Right lung (tissue), 5 donors: ENCODE results near the gene ZNF581. TPM values are rescaled to one million over a fixed set of nuclear protein-coding genes. Genes with fewer than 3 reads are reported as not detected.

Experiments
- DNase-seq, 2 donors: peaks; one replicate each; pipeline ENCODE4 v3.0.0-alpha.2; 2013
- polyA plus RNA-seq, 5 donors: library from polyadenylated mRNA; unstranded; fragments of 120-200 nt; gene quantifications; one replicate each; pipeline versions ENCODE4 v1.2.1 to v1.2.3, GENCODE V29; 2013; ENCODE audit warnings: inconsistent platforms in 1 of 5, low replicate concordance in 1 of 5; ENCODE audit not compliant: insufficient read length in 5 of 5, insufficient read depth in 1 of 5

The ZNF581 gene
- polyA plus RNA-seq, 5 donors = 23.0 to 36.0 (median 29.5) TPM

DNA sequence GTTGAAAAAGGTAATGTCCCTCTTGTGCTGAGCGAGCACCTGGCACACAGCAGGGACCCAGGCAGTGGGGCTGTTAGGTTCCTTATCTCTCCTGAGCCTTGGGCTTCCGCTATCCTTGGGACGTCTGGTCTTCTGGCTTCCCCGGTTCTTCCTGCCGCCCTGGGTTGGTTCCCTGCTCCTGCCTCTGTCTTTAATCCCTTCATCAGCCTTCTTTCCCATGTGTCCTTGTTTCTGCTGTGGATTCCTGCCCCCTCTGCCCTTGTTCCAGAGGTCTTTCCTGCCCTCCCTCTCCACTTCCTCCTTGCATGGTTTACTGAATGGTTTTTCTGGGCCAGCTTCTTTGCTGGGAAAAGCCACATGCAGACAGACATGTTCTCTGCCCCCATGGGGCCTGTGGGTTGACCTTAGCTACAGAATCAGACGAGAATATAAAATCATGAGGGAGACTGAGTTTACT lies 34.2 kb downstream of the ZNF581 start:
- no peak for DNase-seq

DNA sequence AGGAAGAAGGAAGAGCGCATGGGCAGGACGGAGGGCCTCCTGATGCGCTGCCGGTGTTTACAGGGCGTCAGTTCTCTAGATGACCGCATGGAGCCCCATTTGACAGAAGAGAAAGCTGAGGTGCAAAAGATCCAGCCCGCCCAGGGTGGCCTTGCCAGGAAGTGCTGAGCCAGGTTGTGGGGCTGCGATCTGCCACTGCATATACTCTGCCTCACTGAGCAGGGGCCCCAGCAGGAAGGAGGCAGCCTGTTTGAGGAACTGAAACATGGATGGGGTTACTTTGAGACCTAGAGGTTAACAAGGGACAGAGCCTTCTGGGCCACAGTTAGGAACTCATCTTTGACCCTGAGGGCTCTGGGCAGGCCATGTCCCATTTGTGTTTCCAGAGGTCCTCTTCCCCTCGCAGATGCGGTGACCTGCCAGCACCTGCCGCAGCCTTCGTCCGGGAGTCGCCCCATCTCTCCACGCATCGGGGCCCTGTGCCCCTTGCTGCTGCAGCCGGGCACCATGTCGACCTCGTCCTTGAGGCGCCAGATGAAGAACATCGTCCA lies 34.7 kb downstream of the ZNF581 start:
- DNase-seq = no peak

DNA sequence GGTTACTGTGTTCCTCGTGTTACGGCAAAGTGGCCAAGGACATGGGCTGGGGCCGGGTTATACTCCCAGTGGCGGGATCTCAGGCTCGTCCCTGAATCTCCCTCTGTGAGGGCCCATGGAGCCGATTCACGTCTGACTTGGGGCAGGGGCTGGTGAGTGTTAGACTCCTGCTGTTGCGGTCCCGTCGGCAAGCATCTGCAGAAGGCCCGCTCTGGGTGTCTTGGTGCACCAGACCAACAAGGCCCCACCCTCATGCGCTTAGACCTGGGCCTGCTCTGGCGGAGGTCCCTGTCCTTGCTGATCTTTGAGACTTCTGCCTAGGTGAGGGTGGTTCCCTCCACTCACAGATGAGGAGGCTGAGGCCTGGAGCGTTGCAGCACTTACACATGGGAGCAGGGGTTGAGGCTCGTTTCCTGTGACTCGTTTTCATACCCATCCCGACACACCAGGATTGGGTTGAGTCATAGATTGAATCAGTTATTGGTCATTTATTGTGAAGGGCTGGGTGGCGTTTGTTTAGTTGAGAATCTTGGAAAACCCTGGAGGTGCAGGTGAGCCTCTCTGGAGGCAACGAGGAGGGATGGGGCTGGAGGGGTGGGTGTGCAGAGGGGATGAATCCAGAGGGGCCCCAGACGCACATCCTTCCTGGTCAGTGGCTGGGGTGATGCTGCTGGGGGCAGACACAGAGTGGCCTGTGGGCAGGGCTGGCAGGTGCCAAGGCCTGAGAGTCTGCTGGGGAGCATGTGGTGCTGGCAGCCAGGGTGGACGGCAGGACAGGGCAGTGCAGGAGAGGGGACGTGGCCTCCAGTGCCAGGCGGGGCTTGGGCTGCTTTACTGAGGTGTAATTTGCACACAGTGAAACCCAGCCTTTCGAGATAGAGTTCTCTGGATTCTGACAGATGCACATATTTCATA lies 36.2 kb downstream of the ZNF581 start:
- DNase-seq = no peak

DNA sequence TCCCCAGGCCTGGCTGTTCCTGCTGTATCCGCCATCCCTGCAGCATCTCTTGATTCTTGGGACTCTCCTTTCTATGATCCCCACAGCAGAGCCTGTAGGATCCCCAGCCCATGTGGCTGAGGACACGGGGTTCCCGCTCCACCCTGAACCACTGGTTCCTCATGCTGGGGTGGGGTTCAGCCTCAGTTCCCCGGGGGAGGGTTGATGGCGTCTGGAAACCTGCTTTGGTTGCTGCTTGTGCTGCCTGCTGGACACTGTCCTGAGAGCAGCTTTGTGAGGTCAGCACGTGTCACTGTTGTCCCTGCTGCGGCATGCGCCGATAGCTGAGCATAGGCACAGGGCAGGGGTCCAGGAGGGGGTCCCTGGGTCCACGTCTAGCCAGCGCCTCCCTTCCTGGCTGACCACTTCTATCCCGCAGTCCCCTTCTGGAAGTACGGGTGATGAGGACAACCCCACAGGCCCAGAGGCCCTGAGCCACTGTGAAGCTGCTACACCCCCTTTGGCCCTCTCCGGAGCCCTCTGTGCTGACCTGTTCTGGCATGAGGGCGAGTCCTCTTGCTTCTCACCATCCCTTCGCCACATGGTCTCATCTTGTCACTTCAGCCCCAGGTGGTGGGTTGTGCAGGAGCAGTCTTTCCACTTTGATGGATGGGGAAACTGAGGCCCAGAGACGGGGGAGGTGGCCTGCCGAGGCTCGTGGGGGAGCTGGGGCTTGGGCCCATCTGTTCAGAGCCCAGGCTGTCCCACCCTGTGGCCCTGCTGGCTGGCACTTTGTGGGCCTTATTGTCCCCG lies 37.1 kb downstream of the ZNF581 start:
- DNase-seq = no peak

DNA sequence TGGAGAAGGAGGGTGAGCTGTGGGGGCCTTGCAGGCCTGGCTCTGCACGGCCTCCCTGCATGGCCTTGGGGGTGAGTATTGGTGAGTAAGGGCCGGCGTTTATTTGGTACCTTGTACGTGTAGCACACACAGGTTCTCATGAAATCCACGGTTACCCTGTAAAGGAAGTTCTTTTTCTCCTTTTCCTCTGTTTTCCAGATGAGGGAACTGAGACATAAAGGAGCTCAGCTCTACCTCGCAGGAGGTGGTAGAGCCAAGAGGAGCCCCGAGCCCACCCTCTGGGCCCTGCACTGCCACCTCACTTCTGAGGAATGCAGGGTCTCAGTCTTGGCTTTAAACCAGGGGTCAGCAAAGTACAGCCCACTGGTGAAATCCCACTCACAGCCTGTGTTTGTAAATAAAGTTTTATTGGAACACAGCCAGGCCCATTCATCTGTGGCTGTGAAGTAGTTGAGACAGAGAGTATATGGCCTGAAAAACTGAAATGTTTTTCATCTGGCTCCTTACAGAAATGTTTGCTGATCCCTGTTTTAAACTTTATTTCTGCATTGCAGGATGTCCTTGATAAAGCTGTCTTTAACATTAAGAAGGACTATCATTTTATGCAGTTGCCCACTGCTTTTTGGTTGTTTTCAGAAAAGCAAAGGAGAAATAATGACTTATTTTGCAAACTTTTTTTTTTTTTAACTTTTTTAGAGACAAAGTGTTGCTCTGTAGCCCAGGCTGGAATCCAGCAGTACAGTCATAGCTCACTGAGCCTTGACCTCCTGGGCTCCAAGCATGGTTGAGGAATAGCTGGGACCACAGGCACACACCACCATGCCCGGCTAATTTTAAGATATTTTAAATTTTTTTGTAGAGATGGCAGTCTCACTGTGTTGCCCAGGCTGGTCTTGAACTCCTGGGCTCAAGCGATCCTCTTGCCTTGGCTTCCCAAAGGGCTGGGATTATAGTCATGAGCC lies 38.0 kb downstream of the ZNF581 start:
- no peak for DNase-seq

DNA sequence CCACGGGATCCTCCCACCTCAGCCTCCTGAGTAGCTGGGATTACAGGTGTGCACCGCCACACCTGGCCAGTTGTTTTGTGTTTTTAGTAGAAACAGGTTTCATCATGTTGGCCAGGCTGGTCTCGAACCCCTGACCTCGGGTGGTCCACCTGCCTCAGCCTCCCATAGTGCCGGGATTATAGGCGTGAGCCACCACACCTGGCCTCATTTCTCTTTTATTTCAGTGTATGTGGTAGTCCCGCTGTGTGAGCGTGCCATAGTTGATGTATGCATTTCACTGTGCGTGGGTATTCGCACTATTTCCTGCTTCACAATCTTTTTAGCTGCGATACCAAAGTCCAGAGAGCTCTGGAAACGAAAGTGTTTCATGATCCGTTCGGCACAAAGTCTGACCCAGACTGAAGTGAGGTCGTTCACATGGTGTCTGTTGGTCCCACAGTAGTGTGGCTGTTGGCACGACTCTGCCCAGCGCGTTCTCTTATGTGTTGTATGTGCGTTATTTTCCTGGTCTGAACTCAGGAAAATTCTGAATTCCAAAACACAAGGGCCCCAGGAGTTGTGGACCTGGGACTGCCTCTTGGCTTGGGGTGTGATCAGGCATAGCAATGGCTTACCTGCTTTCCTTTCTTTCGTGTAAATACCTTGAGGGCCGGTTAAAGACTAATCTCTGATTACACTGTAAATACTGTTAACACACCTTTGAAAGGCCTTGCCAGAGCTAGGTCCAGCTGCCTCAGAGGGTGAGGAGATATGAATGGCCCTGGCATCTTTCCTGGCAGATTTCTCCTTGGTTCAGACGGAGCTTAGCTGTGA lies 40.2 kb downstream of the ZNF581 start:
- peak; percentile 31 to 36 for DNase-seq

DNA sequence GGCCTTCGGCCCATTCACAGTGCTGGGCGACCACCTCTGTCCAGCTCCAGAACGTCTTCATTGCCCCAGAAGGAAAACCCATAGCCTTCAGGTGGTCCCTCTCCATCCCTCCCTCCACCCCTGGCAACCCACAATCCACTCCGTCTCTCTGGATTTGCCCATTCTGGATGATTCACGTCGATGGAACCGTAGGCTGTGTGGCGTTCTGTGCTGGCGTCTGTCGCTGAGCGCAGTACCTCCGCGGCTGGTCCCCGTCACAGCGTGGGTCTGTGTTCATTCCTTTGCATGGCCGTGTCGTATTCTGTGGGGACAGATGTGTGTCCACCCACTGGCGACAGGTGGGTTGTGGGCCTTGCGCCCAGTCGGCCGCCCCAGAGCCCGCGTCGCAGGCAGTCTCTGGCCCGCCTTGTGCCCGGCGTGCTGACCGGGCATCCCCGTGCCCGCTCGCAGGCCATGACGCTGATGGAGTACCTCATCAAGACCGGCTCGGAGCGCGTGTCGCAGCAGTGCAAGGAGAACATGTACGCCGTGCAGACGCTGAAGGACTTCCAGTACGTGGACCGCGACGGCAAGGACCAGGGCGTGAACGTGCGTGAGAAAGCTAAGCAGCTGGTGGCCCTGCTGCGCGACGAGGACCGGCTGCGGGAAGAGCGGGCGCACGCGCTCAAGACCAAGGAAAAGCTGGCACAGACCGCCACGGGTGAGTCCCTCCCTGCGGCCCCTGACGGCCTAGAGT lies 41.7 kb downstream of the ZNF581 start:
- DNase-seq = no peak

DNA sequence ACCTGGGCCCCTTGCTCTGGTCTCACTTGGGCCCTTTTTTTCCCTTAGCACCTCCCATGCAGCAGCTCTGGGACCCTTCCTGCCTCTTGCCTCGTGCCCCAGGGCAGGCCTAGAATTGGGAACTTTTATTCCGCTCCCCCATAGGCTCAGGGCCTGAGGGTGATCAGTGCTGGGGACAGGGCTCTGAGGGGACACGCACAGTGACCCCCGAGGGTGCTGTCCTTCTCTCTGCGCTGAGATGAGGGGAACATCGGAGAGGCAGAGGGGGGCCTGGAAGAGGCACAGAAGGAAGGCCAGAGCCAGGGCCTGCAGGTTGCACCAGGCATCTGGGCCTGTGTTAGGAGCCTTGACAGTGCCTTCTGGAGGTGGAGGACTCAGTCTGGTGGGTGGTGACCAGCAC lies 42.3 kb downstream of the ZNF581 start:
- DNase-seq = no peak

DNA sequence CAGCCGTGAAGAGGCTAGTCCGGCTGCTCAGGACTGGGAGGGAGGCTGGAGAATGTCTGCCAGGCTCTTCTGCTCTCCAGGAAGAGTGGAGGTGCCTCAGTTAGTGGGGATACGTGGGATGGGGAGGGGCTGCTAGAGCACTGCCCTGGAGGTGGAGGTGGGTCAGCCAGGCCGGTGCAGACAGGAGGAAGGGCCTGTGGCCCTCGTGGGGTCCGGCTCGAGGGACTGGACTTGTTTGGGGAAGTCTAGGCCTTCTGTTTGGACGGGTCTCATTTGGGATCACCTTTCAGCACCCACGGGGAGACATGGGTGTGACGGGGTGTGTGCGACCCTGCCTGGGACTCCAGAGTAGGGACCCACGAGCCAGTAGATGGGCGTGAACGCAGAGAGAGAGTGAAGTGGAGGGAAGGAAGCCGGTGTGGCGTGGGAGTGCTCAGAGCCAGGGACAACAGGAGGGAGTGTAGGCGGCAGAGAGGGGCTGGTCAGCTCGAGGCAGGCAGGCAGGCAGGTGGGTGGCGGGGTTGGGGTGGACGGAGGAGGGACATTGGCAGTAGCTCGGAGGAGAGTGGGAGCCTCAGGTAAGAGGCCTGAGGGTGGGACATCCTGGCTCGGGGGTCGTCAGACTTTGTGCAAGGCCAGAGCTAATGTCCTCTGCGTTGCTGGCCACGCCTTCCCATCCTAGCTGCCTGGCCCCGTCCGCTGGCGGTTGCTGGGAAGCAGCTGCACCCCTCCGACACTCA lies 43.0 kb downstream of the ZNF581 start:
- DNase-seq = no peak

DNA sequence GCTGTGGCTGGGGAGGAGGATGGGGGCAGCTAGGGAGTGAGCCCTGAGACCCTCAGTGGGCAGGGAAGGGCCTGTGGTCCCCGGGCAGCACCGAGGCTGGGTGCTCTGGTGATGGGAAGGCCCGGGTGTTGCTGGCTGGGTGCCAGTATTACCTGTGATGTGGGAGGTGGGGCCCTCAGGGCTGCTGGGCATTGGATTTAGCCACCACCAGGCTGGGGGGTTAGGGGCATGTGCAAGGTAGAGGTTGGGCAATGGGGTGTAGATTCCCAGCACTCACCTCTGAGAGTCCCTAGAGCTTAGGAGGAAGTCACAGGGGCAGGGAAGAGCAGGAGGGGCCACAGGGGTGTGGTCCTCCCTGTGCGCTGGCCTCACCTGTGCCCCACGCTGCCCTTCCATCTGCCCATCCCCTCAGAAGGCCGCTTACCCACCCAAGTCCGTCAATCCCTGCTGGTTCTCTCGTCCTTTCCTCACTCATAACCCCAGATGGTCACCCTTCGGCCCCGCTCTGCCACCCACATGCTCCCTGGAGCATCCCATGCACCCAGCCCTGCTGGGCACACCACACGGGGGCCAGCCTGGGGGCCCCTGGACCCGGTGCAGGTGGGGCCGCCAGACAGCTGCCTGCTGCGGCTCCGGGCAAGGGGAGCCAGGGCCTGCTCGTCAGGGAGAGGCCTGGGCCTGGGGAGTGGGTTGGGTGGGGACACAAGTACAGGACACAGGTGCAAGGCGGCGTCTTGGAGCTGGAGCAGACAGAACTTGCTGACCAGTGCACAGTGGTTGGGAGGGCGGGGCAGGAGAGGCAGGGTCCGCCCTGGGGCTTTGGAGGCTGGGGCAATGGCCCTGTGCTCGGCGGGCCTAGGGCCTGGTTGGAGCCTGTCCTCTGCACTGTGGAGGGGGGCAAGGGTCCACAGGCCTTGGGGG lies 44.1 kb downstream of the ZNF581 start:
- no peak for DNase-seq

DNA sequence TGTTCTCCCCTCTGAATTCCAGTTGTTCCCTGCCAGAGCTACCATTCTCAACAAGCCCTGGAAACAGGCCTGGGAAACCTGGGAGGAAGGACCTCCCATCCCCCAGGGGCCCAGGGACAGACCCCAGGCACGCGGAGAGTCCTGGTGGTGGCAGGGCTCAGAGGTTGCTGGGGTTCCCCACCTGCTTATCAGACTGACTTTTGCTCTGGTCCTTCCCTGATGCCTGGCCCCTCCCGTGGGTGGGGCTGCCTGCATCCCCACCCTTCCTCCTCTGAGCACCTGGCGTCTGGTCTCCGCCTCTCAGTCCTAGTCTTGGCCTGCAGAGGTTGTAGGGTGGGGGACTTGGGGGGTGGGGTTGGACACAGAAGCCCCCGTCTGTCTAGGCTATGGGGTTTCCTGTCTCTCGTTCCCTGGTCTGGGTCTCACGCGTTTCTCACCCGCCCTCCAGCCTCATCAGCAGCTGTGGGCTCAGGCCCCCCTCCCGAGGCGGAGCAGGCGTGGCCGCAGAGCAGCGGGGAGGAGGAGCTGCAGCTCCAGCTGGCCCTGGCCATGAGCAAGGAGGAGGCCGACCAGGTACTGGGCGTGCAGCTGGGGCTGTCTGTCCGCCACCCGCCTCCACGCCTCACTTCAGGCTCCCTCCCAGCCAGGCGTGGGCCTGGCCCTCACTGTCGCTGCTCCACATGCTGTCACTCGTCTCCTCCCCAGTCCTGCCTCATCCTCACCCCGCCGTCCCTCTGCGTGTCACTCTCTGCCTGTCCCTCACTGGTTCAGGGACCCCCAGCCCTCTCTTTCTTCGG lies 45.2 kb downstream of the ZNF581 start:
- DNase-seq = no peak

DNA sequence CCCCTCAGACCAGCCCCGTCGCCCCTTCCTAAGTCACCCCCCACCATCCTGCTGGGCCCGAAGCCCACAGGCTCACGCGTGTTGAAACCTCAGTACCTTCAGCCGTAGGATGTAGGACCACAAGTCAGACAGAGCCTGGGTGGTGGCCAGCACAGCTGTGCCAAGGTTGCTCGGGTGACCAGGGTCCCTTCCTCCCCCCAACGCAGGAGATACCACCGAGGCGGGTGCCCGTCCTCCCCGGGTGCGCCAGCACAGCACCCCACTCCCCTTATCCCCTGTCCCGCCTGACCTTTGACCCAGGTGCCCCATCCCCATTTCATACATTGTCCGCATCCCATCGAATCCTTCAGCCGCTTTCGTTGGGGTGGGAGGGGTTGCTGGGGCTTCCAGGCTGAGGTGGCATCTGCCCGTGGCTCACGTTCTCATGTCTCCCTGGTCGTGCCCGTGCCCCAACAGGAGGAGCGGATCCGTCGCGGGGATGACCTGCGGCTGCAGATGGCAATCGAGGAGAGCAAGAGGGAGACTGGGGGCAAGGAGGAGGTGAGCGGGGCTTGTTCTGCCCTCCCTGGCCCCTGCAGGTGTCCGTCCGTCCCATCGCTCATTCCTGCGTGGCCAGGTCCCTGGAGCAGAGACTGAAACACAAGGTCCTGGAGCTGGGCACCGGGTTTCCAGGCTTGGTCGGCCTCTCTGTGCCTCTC lies 46.1 kb downstream of the ZNF581 start:
- no peak for DNase-seq

DNA sequence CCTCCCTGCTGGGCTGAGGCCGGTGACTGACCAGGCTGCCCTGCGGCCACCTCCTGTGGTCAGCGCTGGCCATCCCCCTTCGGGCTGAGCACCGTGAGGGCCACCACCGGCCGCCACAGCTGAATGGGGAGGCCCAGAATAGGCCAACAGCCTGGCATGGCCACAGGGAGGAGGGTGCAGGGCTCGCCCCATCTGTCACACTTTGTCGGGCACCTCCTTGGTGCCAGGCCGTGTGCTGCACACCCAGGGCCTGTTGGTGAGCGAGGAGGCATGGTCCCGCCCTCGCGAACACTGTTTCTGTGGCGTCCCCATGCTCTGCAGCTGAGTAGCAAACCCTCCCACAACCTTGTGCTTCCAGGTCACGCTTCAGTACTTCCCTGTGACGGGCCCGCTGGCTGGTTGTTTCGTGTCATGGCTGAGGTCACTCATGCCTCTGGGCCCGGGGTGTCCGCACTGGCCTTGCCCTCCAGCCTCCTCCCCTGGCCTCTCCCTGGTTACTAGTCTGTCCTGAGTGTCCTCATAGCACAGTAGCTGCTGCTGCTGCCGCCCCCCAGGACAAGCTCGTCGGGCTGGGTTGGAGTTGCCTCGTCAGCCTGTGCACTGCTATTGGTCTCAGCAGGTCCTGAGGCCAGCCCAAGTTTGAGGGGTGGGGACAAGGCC lies 46.8 kb downstream of the ZNF581 start:
- DNase-seq = no peak

DNA sequence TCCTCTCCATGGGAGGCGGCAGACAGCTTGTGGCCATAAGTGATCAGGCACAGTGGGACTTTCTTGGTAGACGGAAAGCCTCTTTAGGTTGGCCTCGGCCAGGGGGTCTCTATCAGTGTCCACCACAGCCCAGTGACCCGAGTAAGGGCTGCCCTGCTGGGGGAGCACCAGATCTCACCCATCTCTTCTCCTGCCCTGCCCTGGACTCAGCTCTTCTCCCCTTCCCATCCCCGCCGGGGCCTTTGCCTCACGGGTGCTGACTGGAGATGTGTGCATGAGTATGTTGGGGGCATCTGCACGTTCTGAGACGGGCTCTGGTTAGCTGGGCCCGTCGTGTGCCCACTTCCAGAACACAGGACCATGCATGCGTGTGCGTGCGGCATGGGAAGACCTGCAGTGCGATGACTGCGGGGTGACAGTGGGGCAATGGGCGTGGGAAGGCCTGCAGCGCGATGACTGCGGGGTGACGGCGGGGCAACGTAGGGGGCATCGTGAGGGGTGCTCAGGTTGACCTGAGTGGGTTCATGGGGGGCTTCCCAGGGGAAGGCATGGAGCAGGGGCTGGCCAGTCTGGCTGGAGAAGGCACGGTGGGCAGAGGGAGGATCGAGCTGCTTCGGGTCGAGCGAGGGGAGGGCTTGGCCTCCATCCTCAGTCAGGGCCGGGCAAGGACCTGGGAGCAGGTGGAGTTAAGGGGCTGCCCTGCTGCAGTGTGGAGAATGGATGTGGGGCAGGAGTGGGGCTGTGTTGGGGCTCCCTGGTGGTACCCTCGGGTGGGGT lies 47.5 kb downstream of the ZNF581 start:
- no peak for DNase-seq
